NCI-H526 (cell line): ENCODE data around the gene UBE2J2.
A peak's percentile ranks its signal among the peaks of the same experiment; 100 is the strongest.

Source experiments
- DNase-seq, 2 experiments: peaks; one replicate each; lab custom pipeline; 2025; lab: John Stamatoyannopoulos, UW

Gene UBE2J2

GRCh38 chr1:1211541-1212441 is 61.9 kb downstream of the UBE2J2 start:
- no peak for DNase-seq

- no peak for DNase-seq
Observed at GRCh38 chr1:1210726-1211540, 62.7 kb downstream of the UBE2J2 start.

- no peak for DNase-seq
Observed at GRCh38 chr1:1208713-1209433, 64.8 kb downstream of the UBE2J2 start.

- DNase-seq = no peak
Observed at GRCh38 chr1:1207571-1207892, 66.1 kb downstream of the UBE2J2 start.

GRCh38 chr1:1206966-1207531 is 66.6 kb downstream of the UBE2J2 start:
- peak in 1 of 2 experiments; percentile 53 for DNase-seq

GRCh38 chr1:1206376-1206965 is 67.2 kb downstream of the UBE2J2 start, which contains the start of gene TNFRSF18:
Gene TNFRSF18 (minus strand): TSS chr1:1206592. CDS start chr1:1206571, 21 bp downstream.
- peak in 1 of 2 experiments; percentile 81 for DNase-seq

GRCh38 chr1:1205769-1206375 is 67.8 kb downstream of the UBE2J2 start:
- no peak for DNase-seq

GRCh38 chr1:1204998-1205768 is 68.5 kb downstream of the UBE2J2 start:
- DNase-seq = no peak

GRCh38 chr1:1204425-1204920 is 69.2 kb downstream of the UBE2J2 start:
- DNase-seq = no peak
